ENCODE data around the gene SAMM50.

SAMM50 gene

DNA sequence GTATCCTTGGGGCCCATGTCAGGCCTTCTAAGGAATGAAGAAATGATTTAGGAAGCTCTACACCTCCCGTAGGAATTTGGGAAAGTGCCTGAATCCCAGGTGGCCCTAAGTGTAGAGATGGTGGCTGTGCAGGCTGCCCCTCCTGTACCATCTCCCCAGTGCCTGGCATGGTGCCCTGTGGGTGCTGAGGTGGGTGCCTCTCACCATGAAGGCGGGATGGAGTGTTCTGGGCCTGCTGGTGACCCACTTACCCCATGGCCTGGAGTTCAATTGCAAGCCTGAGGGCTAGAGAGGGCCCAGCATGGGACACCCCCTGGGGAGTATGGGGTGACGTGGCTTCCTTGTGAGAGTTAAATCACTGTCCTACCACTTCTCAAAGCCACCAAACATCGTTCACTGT is 19.8 kb downstream of the SAMM50 start:
- TF ChIP-seq, protein P1, sequence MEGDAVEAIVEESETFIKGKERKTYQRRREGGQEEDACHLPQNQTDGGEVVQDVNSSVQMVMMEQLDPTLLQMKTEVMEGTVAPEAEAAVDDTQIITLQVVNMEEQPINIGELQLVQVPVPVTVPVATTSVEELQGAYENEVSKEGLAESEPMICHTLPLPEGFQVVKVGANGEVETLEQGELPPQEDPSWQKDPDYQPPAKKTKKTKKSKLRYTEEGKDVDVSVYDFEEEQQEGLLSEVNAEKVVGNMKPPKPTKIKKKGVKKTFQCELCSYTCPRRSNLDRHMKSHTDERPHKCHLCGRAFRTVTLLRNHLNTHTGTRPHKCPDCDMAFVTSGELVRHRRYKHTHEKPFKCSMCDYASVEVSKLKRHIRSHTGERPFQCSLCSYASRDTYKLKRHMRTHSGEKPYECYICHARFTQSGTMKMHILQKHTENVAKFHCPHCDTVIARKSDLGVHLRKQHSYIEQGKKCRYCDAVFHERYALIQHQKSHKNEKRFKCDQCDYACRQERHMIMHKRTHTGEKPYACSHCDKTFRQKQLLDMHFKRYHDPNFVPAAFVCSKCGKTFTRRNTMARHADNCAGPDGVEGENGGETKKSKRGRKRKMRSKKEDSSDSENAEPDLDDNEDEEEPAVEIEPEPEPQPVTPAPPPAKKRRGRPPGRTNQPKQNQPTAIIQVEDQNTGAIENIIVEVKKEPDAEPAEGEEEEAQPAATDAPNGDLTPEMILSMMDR (IDR thresholded peaks at IDR 0.05; ENCODE audit: extremely low read depth, insufficient read depth, missing control alignments): no peak
- in situ Hi-C loops (cut with MboI; ENCODE audit: low pct_unique_long_range_greater_than_20kb, low sequenced_read_pairs, unreplicated experiment): loop anchor here (25.0 kb wide), 1 partner anchor 637 kb away; no protein-coding TSS in a partner anchor
- no peak for DNase-seq (ENCODE audit: low spot score)

DNA sequence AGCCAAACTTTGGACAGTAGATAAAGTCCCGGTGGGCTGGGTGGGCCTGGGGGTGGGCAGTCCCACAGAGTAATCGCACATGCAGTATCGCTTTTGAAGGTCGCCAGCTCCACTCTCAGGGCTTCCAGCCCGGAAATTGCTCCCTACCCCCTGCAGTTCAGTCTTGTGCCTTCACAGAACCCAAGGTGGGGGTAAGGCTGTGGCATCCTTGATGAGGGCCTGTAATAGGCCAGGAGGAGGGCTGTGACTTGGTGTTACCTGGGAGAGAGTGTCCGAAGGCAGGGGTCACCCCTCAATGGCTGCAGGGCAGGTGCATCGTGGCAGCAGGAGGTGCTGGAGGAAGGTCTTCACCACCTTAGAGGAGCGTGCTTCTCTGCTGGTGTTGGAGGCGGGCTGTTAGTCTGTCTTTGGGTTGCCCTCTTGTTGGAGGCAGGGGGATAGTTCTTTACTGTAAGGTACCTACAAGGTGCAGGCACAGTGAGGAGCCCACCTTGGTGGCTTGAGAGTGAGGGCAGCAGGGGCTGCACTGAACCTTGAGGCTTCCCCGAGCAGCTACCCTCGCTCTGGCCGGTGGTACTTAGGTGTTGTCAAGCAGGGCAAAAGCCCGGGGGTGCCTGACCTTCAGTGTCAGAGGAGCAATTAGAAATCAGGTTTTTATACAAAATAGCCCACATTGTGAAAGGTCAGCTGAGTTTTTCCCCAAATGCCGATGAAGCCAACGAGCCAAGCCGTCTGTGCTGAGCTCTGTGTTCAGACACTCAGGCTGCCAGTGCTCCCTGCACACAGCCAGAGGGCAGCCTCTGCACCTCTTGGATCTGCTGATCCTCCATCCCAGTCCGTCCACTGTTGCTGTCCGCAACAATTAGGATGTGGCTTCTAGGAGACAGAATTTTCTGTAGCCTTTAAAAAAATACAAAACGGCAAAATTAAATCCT is 21.9 kb downstream of the SAMM50 start:
- in situ Hi-C loops (cut with MboI; ENCODE audit: low pct_unique_long_range_greater_than_20kb, low sequenced_read_pairs, unreplicated experiment): loop anchor here (25.0 kb wide), 1 partner anchor 635 kb away; no protein-coding TSS in a partner anchor

DNA sequence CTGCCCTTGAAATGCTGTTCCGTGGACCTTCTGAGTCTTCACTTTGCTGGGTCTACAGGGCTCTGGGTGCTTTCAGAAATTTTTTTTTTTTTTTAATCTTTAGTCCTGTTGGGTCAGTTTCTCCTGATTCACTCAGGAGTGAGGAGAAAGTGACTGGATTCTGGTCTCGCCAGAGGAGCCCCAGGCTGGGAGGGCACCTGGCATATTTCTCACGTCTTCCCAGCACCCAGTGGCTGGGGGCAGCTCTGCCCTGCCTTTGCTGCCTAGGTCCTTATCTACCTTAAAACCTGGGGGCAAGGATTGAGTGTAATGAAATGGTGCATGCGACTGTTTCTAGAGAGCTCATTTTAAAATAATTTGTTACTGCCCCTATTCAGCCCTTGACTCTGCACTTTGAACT is 23.3 kb downstream of the SAMM50 start:
- TF ChIP-seq, protein P1 (IDR thresholded peaks at IDR 0.05; ENCODE audit: extremely low read depth, insufficient read depth, missing control alignments): no peak
- in situ Hi-C loops (cut with MboI; ENCODE audit: low pct_unique_long_range_greater_than_20kb, low sequenced_read_pairs, unreplicated experiment): loop anchor here (25.0 kb wide), 1 partner anchor 634 kb away; no protein-coding TSS in a partner anchor
- DNase-seq (ENCODE audit: low spot score): no peak

More for the DNA sequence above, 21.9 kb downstream of the SAMM50 start:
- no peak for DNase-seq (ENCODE audit: low spot score)
- TF ChIP-seq, protein P1 (IDR thresholded peaks at IDR 0.05; ENCODE audit: extremely low read depth, insufficient read depth, missing control alignments): no peak

DNA sequence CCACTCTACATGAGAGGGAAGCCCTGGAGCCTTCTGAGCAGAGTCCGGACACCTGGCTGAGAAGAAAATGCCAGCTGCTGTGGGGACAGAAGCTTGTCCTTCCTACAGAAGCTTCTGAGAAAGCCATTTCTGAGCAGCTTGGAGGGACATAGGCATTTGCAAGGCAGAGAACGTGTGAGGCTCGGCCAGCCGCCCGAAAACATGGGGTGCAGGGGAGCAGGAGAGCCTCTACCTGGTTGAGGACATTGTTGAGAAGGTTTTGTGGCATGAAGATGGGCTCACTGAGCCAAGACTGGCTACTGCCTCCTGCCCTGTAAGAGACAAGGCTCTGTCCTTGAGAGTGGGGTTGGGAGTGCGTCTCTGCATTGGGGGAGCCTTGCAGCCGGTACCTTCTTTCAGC is 25.3 kb downstream of the SAMM50 start:
- no peak for DNase-seq (ENCODE audit: low spot score)
- TF ChIP-seq, protein P1 (IDR thresholded peaks at IDR 0.05; ENCODE audit: extremely low read depth, insufficient read depth, missing control alignments): no peak
- in situ Hi-C loops (cut with MboI; ENCODE audit: low pct_unique_long_range_greater_than_20kb, low sequenced_read_pairs, unreplicated experiment): loop anchor here (25.0 kb wide), 1 partner anchor 632 kb away; no protein-coding TSS in a partner anchor

DNA sequence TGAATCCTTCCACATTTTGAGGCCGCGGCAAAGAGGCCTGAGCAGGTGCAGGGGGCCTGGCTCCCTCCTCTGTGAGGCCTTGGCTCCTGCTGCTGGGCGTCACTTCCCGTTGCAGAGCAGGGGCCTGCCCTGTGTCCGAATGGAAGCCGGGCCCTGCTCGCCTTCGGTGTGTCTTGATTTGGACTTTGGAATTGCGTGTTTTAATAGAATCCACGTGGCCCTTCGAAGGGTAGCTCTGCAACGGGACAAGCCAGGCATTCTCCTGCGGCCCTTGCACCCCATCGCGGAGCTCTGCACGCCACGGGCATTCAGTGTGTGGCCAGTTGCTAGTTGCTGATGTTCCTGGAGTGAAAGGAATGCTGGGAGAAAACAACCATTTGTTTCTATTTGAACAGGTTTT is 25.8 kb downstream of the SAMM50 start:
- in situ Hi-C loops (cut with MboI; ENCODE audit: low pct_unique_long_range_greater_than_20kb, low sequenced_read_pairs, unreplicated experiment): loop anchor here (25.0 kb wide), 1 partner anchor 631 kb away; no protein-coding TSS in a partner anchor
- DNase-seq (ENCODE audit: low spot score): no peak
- TF ChIP-seq, protein P1 (IDR thresholded peaks at IDR 0.05; ENCODE audit: extremely low read depth, insufficient read depth, missing control alignments): no peak

DNA sequence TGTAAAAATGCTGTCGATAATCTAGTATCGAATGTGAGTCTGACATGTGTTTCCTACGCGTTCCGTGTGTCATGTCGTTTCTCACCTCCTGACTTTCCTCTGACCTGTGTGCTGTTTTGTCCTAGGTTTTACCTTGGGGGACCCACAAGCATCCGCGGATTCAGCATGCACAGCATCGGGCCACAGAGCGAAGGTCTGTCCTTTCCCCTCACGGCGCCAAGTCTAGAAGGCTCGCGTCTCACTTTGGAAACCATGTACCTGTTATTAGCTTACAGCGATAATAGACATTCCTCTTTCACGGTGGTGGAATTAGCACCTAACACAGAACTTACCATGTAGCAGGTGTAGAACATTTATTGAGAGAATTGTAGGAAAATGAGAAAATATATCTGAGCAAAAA is 28.6 kb downstream of the SAMM50 start:
- DNase-seq (ENCODE audit: low spot score): no peak
- in situ Hi-C loops (cut with MboI; ENCODE audit: low pct_unique_long_range_greater_than_20kb, low sequenced_read_pairs, unreplicated experiment): loop anchor here (25.0 kb wide), 1 partner anchor 628 kb away; no protein-coding TSS in a partner anchor
- TF ChIP-seq, protein P1 (IDR thresholded peaks at IDR 0.05; ENCODE audit: extremely low read depth, insufficient read depth, missing control alignments): no peak

Data from GM13977 (cell line).